SK-N-SH (cell line): ENCODE results near the gene PEMT. TPM values are rescaled to one million over a fixed set of nuclear protein-coding genes. Genes with fewer than 3 reads are reported as not detected.

Experiments used
- CTCF ChIA-PET: fragments of 300-600, 350-600 bp; formaldehyde crosslinking; extraction: SDS; loops from one replicate; lab custom pipeline; 2021; lab: Yijun Ruan, JAX
- POLR2A ChIA-PET: fragments of 350-600 bp; sonication (Branson Sonifier 250); formaldehyde crosslinking; extraction: SDS; loops from one replicate; lab custom pipeline; 2020; ENCODE audit warnings: antibody characterized with exemption, inconsistent platforms; lab: Yijun Ruan, JAX
- DNase-seq: peaks from one replicate; pipeline ENCODE4 v3.0.0; 2012
- H2AFZ ChIP-seq: fragments of 200-600 bp; sonication (generic); 2 replicates; pipeline ENCODE4 v1.8.1; 2016; ENCODE audit warnings: antibody characterized with exemption, mild to moderate bottlenecking, low read depth
- H3F3A ChIP-seq: fragments of 200-600 bp; sonication (generic); replicated peaks from 2 replicates; pipeline ENCODE3; 2016; ENCODE audit warnings: antibody characterized with exemption, mild to moderate bottlenecking; ENCODE audit not compliant: insufficient read depth
- H3K27ac ChIP-seq, 2 experiments: fragments of 200-500 bp in 1 of 2; fragments of 200-600 bp in 1 of 2; sonication (Bioruptor generic) in 1 of 2; sonication (generic), shearing (Covaris generic) in 1 of 2; 2 replicates each; pipeline versions ENCODE4 v1.5.1 to v1.6.1; 2014 to 2016; ENCODE audit warnings: low read depth in 2 of 2, inconsistent platforms in 1 of 2, low read length in 1 of 2, mild to moderate bottlenecking in 1 of 2, mixed read lengths in 1 of 2
- H3K27me3 ChIP-seq: fragments of 200-600 bp; sonication (generic), shearing (Covaris generic); 2 replicates; pipeline ENCODE4 v1.6.1; 2016; ENCODE audit warnings: mixed run types; ENCODE audit not compliant: insufficient read depth
- H3K36me3 ChIP-seq, 2 experiments: fragments of 200-500 bp in 1 of 2; fragments of 200-600 bp in 1 of 2; sonication (Bioruptor generic) in 1 of 2; sonication (generic) in 1 of 2; replicated peaks in 1 of 2; 2 replicates each; pipeline versions ENCODE3 to v1.5.1; 2014 to 2016; ENCODE audit warnings: low read length in 1 of 2, mild to moderate bottlenecking in 1 of 2; ENCODE audit not compliant: insufficient read depth in 2 of 2, control insufficient read depth in 1 of 2
- H3K4me1 ChIP-seq, 2 experiments: fragments of 200-500 bp in 1 of 2; fragments of 200-600 bp in 1 of 2; sonication (Bioruptor generic) in 1 of 2; sonication (generic), shearing (Covaris generic) in 1 of 2; 2 replicates each; pipeline versions ENCODE4 v1.5.1 to v1.6.1; 2014 to 2016; ENCODE audit warnings: low read depth in 1 of 2, low read length in 1 of 2, mixed run types in 1 of 2; ENCODE audit not compliant: insufficient read depth in 2 of 2, control insufficient read depth in 1 of 2
- H3K4me2 ChIP-seq: fragments of 200-600 bp; sonication (generic), shearing (Covaris generic); 2 replicates; pipeline ENCODE4 v1.6.1; 2017; ENCODE audit warnings: mixed run types
- H3K4me3 ChIP-seq, 2 experiments: fragments of 200-500 bp in 1 of 2; fragments of 200-600 bp in 1 of 2; sonication (Bioruptor generic) in 1 of 2; sonication (generic), shearing (Covaris generic) in 1 of 2; 2 replicates each; pipeline versions ENCODE4 v1.5.1 to v1.8.1; 2014 to 2016; ENCODE audit warnings: low read depth in 2 of 2, inconsistent platforms in 1 of 2, low read length in 1 of 2, mild to moderate bottlenecking in 1 of 2, mixed read lengths in 1 of 2, moderate library complexity in 1 of 2
- H3K79me2 ChIP-seq: fragments of 200-600 bp; sonication (generic); 2 replicates; pipeline ENCODE4 v1.8.1; 2017; ENCODE audit warnings: mild to moderate bottlenecking; ENCODE audit not compliant: insufficient read depth
- H3K9ac ChIP-seq: fragments of 200-600 bp; sonication (generic); 2 replicates; pipeline ENCODE4 v1.6.1; 2017; ENCODE audit warnings: mixed run types
- H3K9me2 ChIP-seq: fragments of 200-600 bp; sonication (generic); 2 replicates; pipeline ENCODE4 v1.6.1; 2017; ENCODE audit warnings: mixed run types
- H3K9me3 ChIP-seq: fragments of 200-600 bp; sonication (generic); 2 replicates; pipeline ENCODE4 v1.6.1; 2017; ENCODE audit warnings: mixed run types, mild to moderate bottlenecking, moderate library complexity
- H4K20me1 ChIP-seq: fragments of 200-600 bp; sonication (generic); 2 replicates; pipeline ENCODE4 v1.6.1; 2017; ENCODE audit warnings: mild to moderate bottlenecking, mixed run types; ENCODE audit not compliant: insufficient read depth
- CHD2 ChIP-seq: fragments of 150-350 bp; IDR thresholded peaks from 2 replicates; pipeline ENCODE4 v1.6.1; 2018; ENCODE audit warnings: low read length; ENCODE audit not compliant: partially characterized antibody
- CTCF ChIP-seq: fragments of 200-600 bp; sonication (generic); IDR thresholded peaks from 2 replicates; pipeline ENCODE4 v1.6.1; 2017; ENCODE audit warnings: antibody characterized with exemption, mild to moderate bottlenecking, moderate library complexity
- ELF1 ChIP-seq: IDR thresholded peaks from 2 replicates; pipeline ENCODE4 v1.4.0; 2012
- EP300 ChIP-seq, 2 experiments: IDR thresholded peaks; 2 replicates each; pipeline versions ENCODE4 v1.4.0 to v1.6.1; 2012; ENCODE audit warnings: borderline replicate concordance in 1 of 2, low read depth in 1 of 2, low read length in 1 of 2
- FOXJ3 ChIP-seq: sonication (generic); formaldehyde crosslinking; IDR thresholded peaks from 2 replicates; pipeline ENCODE4 v1.5.1; 2020; ENCODE audit warnings: mild to moderate bottlenecking, missing genetic modification reagents
- FOXM1 ChIP-seq: IDR thresholded peaks from 2 replicates; pipeline ENCODE4 v1.4.0; 2012; ENCODE audit warnings: low read depth, mild to moderate bottlenecking
- GABPA ChIP-seq: IDR thresholded peaks from 2 replicates; pipeline ENCODE4 v1.4.0; 2012; ENCODE audit warnings: low read depth, mild to moderate bottlenecking
- GATA2 ChIP-seq: sonication (generic); formaldehyde crosslinking; IDR thresholded peaks from 2 replicates; pipeline ENCODE4 v1.5.0; 2020; ENCODE audit warnings: mild to moderate bottlenecking, missing genetic modification reagents
- JUND ChIP-seq: IDR thresholded peaks from 2 replicates; pipeline ENCODE4 v1.4.0; 2012
- MAX ChIP-seq: IDR thresholded peaks from 2 replicates; pipeline ENCODE4 v1.4.0; 2012; ENCODE audit warnings: low read depth
- MEF2A ChIP-seq: IDR thresholded peaks from 2 replicates; pipeline ENCODE4 v1.4.0; 2012; ENCODE audit warnings: low read depth, borderline replicate concordance
- NFIC ChIP-seq: IDR thresholded peaks from 2 replicates; pipeline ENCODE4 v1.4.0; 2012; ENCODE audit warnings: borderline replicate concordance
- NRF1 ChIP-seq: IDR thresholded peaks from 2 replicates; pipeline ENCODE4 v1.6.1; 2012; ENCODE audit warnings: low read depth, mild to moderate bottlenecking, low read length
- PBX3 ChIP-seq: IDR thresholded peaks from 2 replicates; pipeline ENCODE4; 2012
- RAD21 ChIP-seq: IDR thresholded peaks from 2 replicates; pipeline ENCODE4 v1.6.1; 2012; ENCODE audit warnings: mild to moderate bottlenecking, low read length
- RCOR1 ChIP-seq: fragments of 150-350 bp; IDR thresholded peaks from 2 replicates; pipeline ENCODE4 v1.6.1; 2017; ENCODE audit warnings: antibody characterized with exemption, low read length
- RXRA ChIP-seq: IDR thresholded peaks from 2 replicates; pipeline ENCODE4 v1.4.0; 2012; ENCODE audit warnings: low read depth, mild to moderate bottlenecking, borderline replicate concordance
- SIN3A ChIP-seq: IDR thresholded peaks from 2 replicates; pipeline ENCODE4 v1.6.1; 2012; ENCODE audit warnings: low read depth, mild to moderate bottlenecking, low read length, moderate library complexity, borderline replicate concordance
- TEAD4 ChIP-seq: IDR thresholded peaks from 2 replicates; pipeline ENCODE4 v1.4.0; 2012; ENCODE audit warnings: mild to moderate bottlenecking, borderline replicate concordance; ENCODE audit not compliant: insufficient read depth
- YY1 ChIP-seq: IDR thresholded peaks from 2 replicates; pipeline ENCODE4 v1.4.0; 2012; ENCODE audit warnings: low read depth, mild to moderate bottlenecking
- WGBS: methylation state at CpG from one replicate; pipeline ENCODE4 v1.1.6; 2017; ENCODE audit warnings: low lambda C conversion rate; 5-methylcytosine and 5-hydroxymethylcytosine counted together
- polyA plus RNA-seq, 3 experiments: library from polyadenylated mRNA; depleted of rRNA; stranded (reverse); fragments of >200 nt; gene quantifications; 2 replicates each; pipeline ENCODE4 v1.2.3, GENCODE V29; 2012

PEMT gene
- polyA plus RNA-seq, 1 of the 3 experiments (the other 2 are of a cell fraction) = 52.8 TPM

GRCh38 chr17:17519886-17520285 is 71.6 kb downstream of the PEMT start:
- H3K9me3 ChIP-seq = no peaks in the 10 kb centered on the region
- WGBS = 82% methylated on average over 4 of the region's 10 CpGs
- no peaks in the 10 kb centered on the region for H3K36me3 ChIP-seq
- 0 out of 2 replicates have a peak, but pooled peaks cover 3% of the 10 kb centered on the region for H4K20me1 ChIP-seq
- CTCF ChIA-PET = interaction anchor here (0.8 to 8.3 kb wide), 3 partner anchors 17 to 122 kb away, joined by 4 to 42 read pairs (median 5); no protein-coding TSS in a partner anchor
- no peak for TF ChIP-seq RCOR1
- TF ChIP-seq, all 33 proteins: peak for 0
- no peak overlapping the region for H3K4me3 ChIP-seq
- DNase-seq = no peak
- POLR2A ChIA-PET = no interaction called here
- no peaks in the 10 kb centered on the region for H3K9me2 ChIP-seq
- no peaks in the 10 kb centered on the region for H3F3A ChIP-seq
- no peak overlapping the region for H3K9ac ChIP-seq
- no peaks in the 10 kb centered on the region for H3K27me3 ChIP-seq
- no peak overlapping the region for H3K27ac ChIP-seq
- H3K4me2 ChIP-seq = no peak overlapping the region
- H3K79me2 ChIP-seq = no peaks in the 10 kb centered on the region
- peaks cover 0 to 34% of the 10 kb centered on the region in 2 experiments; a peak in 1 of 4 replicates for H3K4me1 ChIP-seq
- H2AFZ ChIP-seq = no peak overlapping the region

- H3F3A ChIP-seq = no peaks in the 10 kb centered on the region
- TF ChIP-seq RAD21 (no peak), YY1 (no peak), MEF2A (no peak), GATA2 (CRISPR knock-in tag) (no peak), PBX3 (no peak), FOXM1 (no peak), TEAD4 (no peak), FOXJ3 (CRISPR knock-in tag) (no peak), NRF1 (no peak), EP300 (IDR thresholded peaks at IDR 0.05; ENCODE audit: borderline replicate concordance in 1 of 2, low read depth in 1 of 2, low read length in 1 of 2) (no peak), JUND (no peak), ELF1 (no peak)
- ChIA-PET POLR2A (no interaction called here), CTCF (interaction anchor here (1.5 to 8.3 kb wide), 3 partner anchors 22 to 123 kb away, joined by 5 to 42 read pairs (median 7); partner anchors contain the start of gene RASD1)
- H3K9ac ChIP-seq = no peak overlapping the region
- no peak overlapping the region for H3K4me2 ChIP-seq
- H3K4me1 ChIP-seq = peaks cover 0 to 42% of the 10 kb centered on the region in 2 experiments; a peak in 1 of 4 replicates
- no peak overlapping the region for H3K4me3 ChIP-seq
- H3K79me2 ChIP-seq = no peaks in the 10 kb centered on the region
- H2AFZ ChIP-seq = no peak overlapping the region
- no peak for DNase-seq
- H3K27ac ChIP-seq = no peak overlapping the region
- H3K27me3 ChIP-seq = no peaks in the 10 kb centered on the region
- no peaks in the 10 kb centered on the region for H3K9me2 ChIP-seq
- 0 out of 2 replicates have a peak, but pooled peaks cover 3% of the 10 kb centered on the region for H4K20me1 ChIP-seq
- no peaks in the 10 kb centered on the region for H3K9me3 ChIP-seq
- WGBS = 76% methylated on average over 3 of the region's 5 CpGs
- no peaks in the 10 kb centered on the region for H3K36me3 ChIP-seq
These were observed 72.6 kb downstream of the PEMT start for GRCh38 chr17:17518951-17519350.

- Histone ChIP-seq H3K4me3 (no peak overlapping the region), H3K4me2 (no peak overlapping the region), H3K4me1 (peaks cover 0 to 36% of the 10 kb centered on the region in 2 experiments; a peak in 1 of 4 replicates), H3K9ac (no peak overlapping the region), H4K20me1 (peaks cover 8% of the 10 kb centered on the region; the same call in 1 of the 2 replicates), H3K27me3 (no peaks in the 10 kb centered on the region), H3K79me2 (no peaks in the 10 kb centered on the region), H3K9me2 (no peaks in the 10 kb centered on the region), H2AFZ (no peak overlapping the region), H3K36me3 (no peaks in the 10 kb centered on the region), H3K9me3 (no peaks in the 10 kb centered on the region), H3K27ac (no peak overlapping the region), H3F3A (no peaks in the 10 kb centered on the region)
- no peak for TF ChIP-seq CHD2
- no peak for TF ChIP-seq ELF1
- no peak for TF ChIP-seq SIN3A
- TF ChIP-seq RCOR1 = no peak
- no peak for TF ChIP-seq MEF2A
- no peak for TF ChIP-seq NRF1
- TF ChIP-seq FOXM1 = no peak
- TF ChIP-seq MAX = no peak
- no peak for TF ChIP-seq RXRA
- no peak for TF ChIP-seq TEAD4
- TF ChIP-seq GABPA = no peak
- no peak for TF ChIP-seq CTCF
- TF ChIP-seq EP300 (IDR thresholded peaks at IDR 0.05; ENCODE audit: borderline replicate concordance in 1 of 2, low read depth in 1 of 2, low read length in 1 of 2) = no peak
- no peak for TF ChIP-seq NFIC
- WGBS = 88% methylated on average over 8 of the region's 15 CpGs
- no peak for DNase-seq
- POLR2A ChIA-PET = no interaction called here
- CTCF ChIA-PET = interaction anchor here (0.8 to 8.3 kb wide), 3 partner anchors 21 to 163 kb away, joined by 3 to 42 read pairs (median 7); partner anchors contain the start of gene RASD1
These were observed 73.5 kb downstream of the PEMT start for GRCh38 chr17:17518014-17518413.
